ENCODE measurements around the gene DBH. TPM values are rescaled to one million over a fixed set of nuclear protein-coding genes. Genes with fewer than 3 reads are reported as not detected.

Gene DBH
- total RNA-seq, 1 experiment from 2014 or later, result not detected

GRCh38 chr9:133595910-133596309 lies 40.3 kb upstream of the DBH start:
- no peaks in the 10 kb centered on the region for H3K27me3 ChIP-seq (ENCODE audit: insufficient read depth, low read length)
- H2AFZ ChIP-seq (ENCODE audit: low read depth, low read length, poor library complexity, severe bottlenecking), result no peak overlapping the region
- no peaks in the 10 kb centered on the region for H3K9me2 ChIP-seq (ENCODE audit: insufficient read depth)
- no peaks in the 10 kb centered on the region for H3K36me3 ChIP-seq (ENCODE audit: control insufficient read depth in 1 of 2, insufficient read depth in 2 of 2, low read length in 2 of 2)
- H3K27ac ChIP-seq (ENCODE audit: low read depth, low read length), result no peak overlapping the region
- no peak for ATAC-seq
- H3K9me3 ChIP-seq (ENCODE audit: control insufficient read depth in 1 of 2, insufficient read depth in 1 of 2, low read depth in 1 of 2, low read length in 2 of 2), result peaks cover 7 to 10% of the 10 kb centered on the region in 2 experiments; a peak in 2 of 4 replicates
- intact Hi-C loops (cut with micrococcal nuclease), result no loop called here
- no peak for DNase-seq (ENCODE audit: low read depth, low spot score)
- H3K79me2 ChIP-seq (ENCODE audit: insufficient read depth, low read length), result no peaks in the 10 kb centered on the region
- peaks cover 3 to 12% of the 10 kb centered on the region in 2 experiments for H3K4me1 ChIP-seq (ENCODE audit: control insufficient read depth in 1 of 2, insufficient read depth in 2 of 2, low read length in 2 of 2)
- no TSS peak for BruUV-seq (replicated peaks)
- ChIA-PET RAD21 (ENCODE audit: low non-redundant PET in 1 of 2, low total read pairs in 2 of 2, uncharacterized antibody in 2 of 2, unreplicated experiment in 2 of 2) (no interaction called here), POLR2A (no interaction called here), CTCF (no interaction called here)
- TF ChIP-seq EZH2 (IDR thresholded peaks at IDR 0.05), result no peak
- no peak for TF ChIP-seq ZFX (IDR thresholded peaks at IDR 0.05)
- TF ChIP-seq REST (IDR thresholded peaks at IDR 0.05; ENCODE audit: low read depth), result no peak
- TF ChIP-seq CEBPB (IDR thresholded peaks at IDR 0.05; ENCODE audit: low read depth), result no peak
- TF ChIP-seq SIN3A (IDR thresholded peaks at IDR 0.05; ENCODE audit: low read depth), result no peak
- no peak for TF ChIP-seq POLR2A (IDR thresholded peaks at IDR 0.05; ENCODE audit: borderline replicate concordance, extremely low read depth, insufficient read depth, insufficient read length)
- TF ChIP-seq ZNF274 (IDR thresholded peaks at IDR 0.05; ENCODE audit: low read depth, low read length), result no peak
- TF ChIP-seq EGR1 (IDR thresholded peaks at IDR 0.05; ENCODE audit: low read depth), result no peak
- no peak for TF ChIP-seq ZBTB33 (IDR thresholded peaks at IDR 0.05; ENCODE audit: extremely low read depth, insufficient replicate concordance, low read length)
- TF ChIP-seq MAX (IDR thresholded peaks at IDR 0.05), result no peak
- no peak for TF ChIP-seq YY1 (IDR thresholded peaks at IDR 0.05; ENCODE audit: extremely low read depth, insufficient replicate concordance, low read depth, low read length)
- no peak for TF ChIP-seq JUND (IDR thresholded peaks at IDR 0.05)
- no peak for TF ChIP-seq ATF3 (IDR thresholded peaks at IDR 0.05)
- H3K4me2 ChIP-seq (ENCODE audit: low read length), result no peak overlapping the region
- no peak overlapping the region for H3K9ac ChIP-seq (ENCODE audit: low read length)
- H3K4me3 ChIP-seq (replicated peaks in 1 of 2; ENCODE audit: low read depth in 1 of 2, low read length in 2 of 2), result no peak overlapping the region
- no peaks in the 10 kb centered on the region for H4K20me1 ChIP-seq (ENCODE audit: insufficient read depth)
